Ovary (tissue), 9 donors: Measurements from ENCODE around the gene DIP2C. TPM values are rescaled to one million over a fixed set of nuclear protein-coding genes. Genes with fewer than 3 reads are reported as not detected.
"Not testable (repeated sequence)": the region's sequence is repeated elsewhere in the genome, so short reads cannot be mapped to it uniquely, and the experiment has no call there.

Experiments used
- DNase-seq, 5 donors: peaks; one replicate each; pipeline ENCODE4 v3.0.0-alpha.2; 2019 to 2020
- H3K27ac ChIP-seq, 2 donors: fragments of 200-600 bp; one replicate each; pipeline versions ENCODE4 v1.5.1 to v1.8.0; 2019 to 2022
- H3K27me3 ChIP-seq: fragments of 200-600 bp; one replicate; pipeline ENCODE4 v1.8.0; 2022
- H3K36me3 ChIP-seq: fragments of 200-600 bp; sonication (generic); one replicate; pipeline ENCODE4 v1.5.1; 2019
- H3K4me1 ChIP-seq: one replicate; pipeline ENCODE4 v1.8.1; 2013; ENCODE audit warnings: mild to moderate bottlenecking, moderate library complexity; ENCODE audit not compliant: insufficient read depth
- H3K4me3 ChIP-seq: fragments of 200-600 bp; sonication (generic); one replicate; pipeline ENCODE4 v1.5.1; 2017
- H3K9me3 ChIP-seq, 2 donors: fragments of 200-600 bp in 1 of 2; sonication (generic) in 1 of 2; one replicate each; pipeline versions ENCODE4 v1.5.1 to v1.8.1; 2013 to 2019; ENCODE audit warnings: mild to moderate bottlenecking in 1 of 2, moderate library complexity in 1 of 2
- CTCF ChIP-seq, 3 donors: fragments of 450-650 bp in 2 of 3; fragments of 200-600 bp in 1 of 3; IDR thresholded peaks; one replicate each; pipeline versions ENCODE4 v1.5.1 to v1.8.0; 2016 to 2022; ENCODE audit warnings: antibody characterized with exemption in 3 of 3, mild to moderate bottlenecking in 1 of 3
- EP300 ChIP-seq: sonication (generic); formaldehyde crosslinking; IDR thresholded peaks from one replicate; pipeline ENCODE4 v1.6.1; 2017; ENCODE audit warnings: antibody characterized with exemption
- POLR2A ChIP-seq: fragments of 450-650 bp; IDR thresholded peaks from one replicate; pipeline ENCODE4 v1.6.1; 2017; ENCODE audit warnings: antibody characterized with exemption, mild to moderate bottlenecking, moderate library complexity
- WGBS, 3 donors: extraction: QIAGEN DNeasy Blood & Tissue Kit in 1 of 3; methylation state at CpG; one replicate each; pipeline versions ENCODE4 v1.1.5 to v1.1.7; 2013 to 2017; 5-methylcytosine and 5-hydroxymethylcytosine counted together
- intact Hi-C, 4 donors: fragments of 100-400 bp; cut with DNase I; formaldehyde crosslinking; loops; one replicate each; pipeline versions ENCODE4 v1.11.0 to v1.15.1; 2022 to 2023
- polyA plus RNA-seq, 2 donors: library from polyadenylated mRNA; stranded (reverse); fragments of 200-250 nt in 1 of 2; fragments of 350-450 nt in 1 of 2; fragmentation: Illumina TruSeq in 1 of 2; extraction: RNeasy Lipid Tissue Mini Kit (QIAGEN cat#74804) in 1 of 2; gene quantifications; one replicate each; pipeline ENCODE4 v1.2.3, GENCODE V29; 2013 to 2014
- total RNA-seq, 7 donors: library from RNA; depleted of rRNA in 2 of 7; stranded (reverse); fragments of >200 nt in 2 of 7; fragmentation: NEBNext Ultra II Directional in 3 of 7; extraction: Animal tissue kit (Norgen Biotek cat#: 25700) in 3 of 7; gene quantifications; one replicate each; pipeline versions ENCODE4 v1.1.0 to v1.2.4, GENCODE V29; 2016 to 2023
- donor health status: DM: no; HTN: no; CAD: no; lungs with moderate emphysema.
- donor health status: DM: no; HTN: no; CAD: no.
- donor health status: Bipolar disorder and iron deficiency.
- donor health status: DM: yes; HTN: yes; CAD: no.
- donor health status: DM: no; HTN: no; CAD: no.
- donor health status: DM: yes; HTN: yes; CAD: no.

The DIP2C gene
- total and polyA plus RNA-seq, 9 donors = 10.1 to 29.4 (median 22.2) TPM

GRCh38 chr10:533611-534010 lies 155.9 kb downstream of the DIP2C start:
- Histone ChIP-seq H3K36me3 (no peaks in the 10 kb centered on the region), H3K4me3 (no peak overlapping the region), H3K9me3 (no peaks in the 10 kb centered on the region), H3K4me1 (peaks cover 13% of the 10 kb centered on the region), H3K27me3 (no peaks in the 10 kb centered on the region), H3K27ac (no peak overlapping the region)
- TF ChIP-seq CTCF (IDR thresholded peaks at IDR 0.05) = no peak
- no peak for TF ChIP-seq POLR2A
- no peak for TF ChIP-seq EP300
- WGBS, 3 donors = 85 to 89% (median 87%) methylated on average over 7 of the region's 7 CpGs
- no peak for DNase-seq
- intact Hi-C loops = loop anchor here in 1 of 4 donors (5.0 to 10.0 kb wide), 2 partner anchors 151 to 1184 kb away; partner anchors contain the start of gene DIP2C

- TF ChIP-seq CTCF (IDR thresholded peaks at IDR 0.05) = no peak
- no peak for TF ChIP-seq EP300
- no peak for TF ChIP-seq POLR2A
- peaks cover 13% of the 10 kb centered on the region for H3K4me1 ChIP-seq
- H3K4me3 ChIP-seq = no peak overlapping the region
- H3K9me3 ChIP-seq = no peaks in the 10 kb centered on the region
- intact Hi-C loops = loop anchor here in 1 of 4 donors (5.0 to 10.0 kb wide), 2 partner anchors 152 to 1184 kb away; partner anchors contain the start of gene DIP2C
- H3K27ac ChIP-seq = no peak overlapping the region
- peak in 2 of 5 donors; percentile 9 to 30 for DNase-seq
- WGBS, 3 donors = 55 to 76% (median 62%) methylated on average over 7 of the region's 7 CpGs
- H3K27me3 ChIP-seq = no peaks in the 10 kb centered on the region
- no peaks in the 10 kb centered on the region for H3K36me3 ChIP-seq
These were observed 156.3 kb downstream of the DIP2C start for GRCh38 chr10:533186-533585.

GRCh38 chr10:532331-532730 lies 157.1 kb downstream of the DIP2C start:
- 72 to 75% (median 74%) methylated on average over 2 of the region's 2 CpGs for WGBS, 3 donors
- DNase-seq, H3K4me3 ChIP-seq, H3K9me3 ChIP-seq, H3K36me3 ChIP-seq, H3K27ac ChIP-seq, H3K27me3 ChIP-seq: not testable (repeated sequence)
- peaks cover 19% of the 10 kb centered on the region for H3K4me1 ChIP-seq
- intact Hi-C loops = loop anchor here in 1 of 4 donors (5.0 to 10.0 kb wide), 2 partner anchors 152 to 1185 kb away; partner anchors contain the start of gene DIP2C

- Histone ChIP-seq H3K4me1 (peaks cover 23% of the 10 kb centered on the region), H3K36me3 (no peaks in the 10 kb centered on the region), H3K4me3 (no peak overlapping the region), H3K27me3 (no peaks in the 10 kb centered on the region), H3K9me3 (no peaks in the 10 kb centered on the region), H3K27ac (no peak overlapping the region)
- WGBS, 3 donors = 87 to 92% (median 91%) methylated on average over 18 of the region's 18 CpGs
- DNase-seq = peak in 2 of 5 donors; percentile 9 to 28
- intact Hi-C loops = loop anchor here in 1 of 4 donors (5.0 to 10.0 kb wide), 2 partner anchors 153 to 1186 kb away; partner anchors contain the start of gene DIP2C
- TF ChIP-seq CTCF (IDR thresholded peaks at IDR 0.05) = no peak
- TF ChIP-seq EP300 = no peak
These were observed 157.9 kb downstream of the DIP2C start for GRCh38 chr10:531541-531940.

GRCh38 chr10:530717-531116 lies 158.8 kb downstream of the DIP2C start:
- Histone ChIP-seq H3K9me3 (no peaks in the 10 kb centered on the region), H3K4me3 (no peak overlapping the region), H3K27ac (no peak overlapping the region), H3K27me3 (no peaks in the 10 kb centered on the region), H3K4me1 (peaks cover 24% of the 10 kb centered on the region), H3K36me3 (no peaks in the 10 kb centered on the region)
- no peak for DNase-seq
- WGBS, 3 donors = 88 to 93% (median 88%) methylated on average over 16 of the region's 16 CpGs
- intact Hi-C loops = loop anchor here in 1 of 4 donors (5.0 to 10.0 kb wide), 2 partner anchors 154 to 1187 kb away; partner anchors contain the start of gene DIP2C
- TF ChIP-seq CTCF (IDR thresholded peaks at IDR 0.05) (no peak), POLR2A (no peak), EP300 (no peak)
